IgD-negative memory B cell (primary cell): ENCODE results near the gene KCP. TPM values are rescaled to one million over a fixed set of nuclear protein-coding genes. Genes with fewer than 3 reads are reported as not detected.

Experiments
- H3K27ac Mint-ChIP-seq, 3 donors: one replicate each; pipeline ENCODE4 v1.8.0; 2020 to 2022; ENCODE audit warnings: mild to moderate bottlenecking in 3 of 3, mixed read lengths in 3 of 3, moderate library complexity in 1 of 3
- H3K27me3 Mint-ChIP-seq: one replicate; pipeline ENCODE4 v1.8.0; 2021; ENCODE audit warnings: mixed read lengths
- H3K36me3 Mint-ChIP-seq: one replicate; pipeline ENCODE4 v1.8.0; 2020; ENCODE audit warnings: mild to moderate bottlenecking, mixed read lengths
- H3K4me1 Mint-ChIP-seq, 3 donors: one replicate each; pipeline ENCODE4 v1.8.0; 2020 to 2022; ENCODE audit warnings: mixed read lengths in 3 of 3, mild to moderate bottlenecking in 1 of 3
- H3K4me3 Mint-ChIP-seq, 4 donors: one replicate each; pipeline ENCODE4 v1.8.0; 2020 to 2022; ENCODE audit warnings: mild to moderate bottlenecking in 4 of 4, mixed read lengths in 4 of 4, moderate library complexity in 3 of 4
- H3K9me3 Mint-ChIP-seq, 3 donors: one replicate each; pipeline ENCODE4 v1.8.0; 2020 to 2021; ENCODE audit warnings: mixed read lengths in 3 of 3, mild to moderate bottlenecking in 1 of 3
- polyA plus RNA-seq: library from polyadenylated mRNA; unstranded; fragments of 300-500 nt; fragmentation: Illumina TruSeq; gene quantifications from one replicate; pipeline ENCODE4 v1.2.3, GENCODE V29; 2021

The KCP gene
- polyA plus RNA-seq, 1 donor from 2014 or later, result 0.26 TPM

DNA sequence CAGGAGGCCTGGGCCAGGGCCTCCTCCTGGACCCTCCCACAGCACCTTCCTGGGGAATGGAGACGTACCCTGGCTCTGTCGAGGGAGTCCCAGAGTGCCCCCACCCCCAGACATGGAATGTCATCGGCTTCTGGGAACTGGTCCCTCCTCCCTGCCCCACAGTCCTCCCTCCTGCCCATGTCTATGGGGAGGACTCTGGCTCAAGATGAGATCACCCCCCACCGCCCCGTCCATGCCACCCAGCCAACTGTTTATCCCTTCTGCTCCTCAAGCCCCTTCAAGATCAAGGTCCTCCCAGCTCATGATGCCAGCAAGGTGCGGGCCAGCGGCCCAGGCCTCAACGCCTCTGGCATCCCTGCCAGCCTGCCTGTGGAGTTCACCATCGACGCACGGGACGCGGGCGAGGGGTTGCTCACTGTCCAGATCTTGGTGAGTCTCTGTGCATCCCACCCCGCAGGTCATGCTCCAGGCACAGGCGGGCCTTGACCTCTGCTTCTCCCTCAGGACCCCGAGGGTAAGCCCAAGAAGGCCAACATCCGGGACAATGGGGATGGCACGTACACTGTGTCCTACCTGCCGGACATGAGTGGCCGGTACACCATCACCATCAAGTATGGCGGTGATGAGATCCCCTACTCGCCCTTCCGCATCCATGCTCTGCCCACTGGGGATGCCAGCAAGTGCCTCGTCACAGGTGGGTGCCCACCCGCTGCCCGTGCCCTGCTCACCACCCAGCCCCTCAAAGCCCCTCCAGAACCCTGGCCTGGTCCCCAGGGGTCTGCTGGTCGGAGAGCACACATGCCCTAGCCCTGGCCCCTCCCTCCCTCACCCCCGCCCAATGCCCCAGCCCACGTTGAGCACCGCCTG lies 62.0 kb downstream of the KCP start:
- Mint-ChIP-seq H3K4me3 (no peak overlapping the region), H3K27me3 (peaks cover 6% of the 10 kb centered on the region), H3K36me3 (no peaks in the 10 kb centered on the region), H3K9me3 (no peaks in the 10 kb centered on the region), H3K27ac (no peak overlapping the region), H3K4me1 (no peaks in the 10 kb centered on the region)

DNA sequence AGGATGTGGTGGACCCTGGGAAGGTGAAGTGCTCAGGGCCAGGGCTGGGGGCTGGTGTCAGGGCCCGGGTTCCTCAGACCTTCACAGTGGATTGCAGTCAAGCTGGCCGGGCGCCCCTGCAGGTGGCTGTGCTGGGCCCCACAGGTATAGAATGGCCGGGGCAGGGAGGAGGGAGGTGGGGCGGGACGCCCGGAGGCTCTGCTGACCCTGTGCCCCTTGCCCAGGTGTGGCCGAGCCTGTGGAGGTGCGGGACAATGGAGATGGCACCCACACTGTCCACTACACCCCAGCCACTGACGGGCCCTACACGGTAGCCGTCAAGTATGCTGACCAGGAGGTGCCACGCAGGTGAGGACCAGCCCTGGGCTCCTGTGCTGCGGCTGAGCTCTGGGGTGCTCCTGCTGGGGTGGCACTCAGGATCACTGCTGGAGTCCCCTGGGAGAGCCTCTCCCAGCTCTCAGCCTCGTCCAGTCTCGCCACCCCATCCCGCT lies 62.7 kb downstream of the KCP start:
- H3K9me3 Mint-ChIP-seq, result no peaks in the 10 kb centered on the region
- no peaks in the 10 kb centered on the region for H3K4me1 Mint-ChIP-seq
- no peak overlapping the region for H3K4me3 Mint-ChIP-seq
- no peak overlapping the region for H3K27ac Mint-ChIP-seq
- H3K27me3 Mint-ChIP-seq, result peaks cover 3% of the 10 kb centered on the region
- no peaks in the 10 kb centered on the region for H3K36me3 Mint-ChIP-seq

DNA sequence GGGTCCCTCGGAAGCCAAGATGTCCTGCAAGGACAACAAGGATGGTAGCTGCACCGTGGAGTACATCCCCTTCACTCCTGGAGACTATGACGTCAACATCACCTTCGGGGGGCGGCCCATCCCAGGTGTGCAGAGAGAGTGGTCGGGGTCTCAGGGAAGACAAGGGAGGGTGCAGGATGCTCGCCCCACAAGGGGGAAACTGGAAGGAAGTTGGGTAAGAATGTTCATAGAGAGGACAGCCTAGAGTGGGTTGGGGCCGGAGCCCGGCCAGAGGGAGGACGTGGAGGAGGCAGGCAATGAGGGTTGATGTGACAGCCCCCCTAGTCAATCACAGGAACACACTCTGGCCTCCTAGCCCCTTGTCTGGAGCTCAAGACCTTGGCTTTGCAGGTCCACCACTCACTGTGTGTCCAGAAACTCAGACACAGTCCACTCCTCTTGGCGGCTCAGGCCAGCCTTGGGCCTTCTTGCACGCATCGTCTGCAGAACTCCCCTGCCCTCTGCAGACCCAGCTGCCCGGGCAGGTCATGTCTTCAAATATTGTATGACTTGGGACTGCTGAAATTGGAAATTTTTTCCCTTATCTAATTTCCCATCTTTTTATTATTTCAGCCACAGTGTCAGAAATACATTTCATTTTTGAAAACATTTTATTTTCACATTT lies 63.6 kb downstream of the KCP start:
- H3K9me3 Mint-ChIP-seq, result no peaks in the 10 kb centered on the region
- no peaks in the 10 kb centered on the region for H3K36me3 Mint-ChIP-seq
- peaks cover 3% of the 10 kb centered on the region for H3K27me3 Mint-ChIP-seq
- peaks cover 0 to 1% (median 0%) of the 10 kb centered on the region in 3 donors for H3K4me1 Mint-ChIP-seq
- H3K27ac Mint-ChIP-seq, result peak overlapping the region in 1 of 3 donors; percentile 74
- no peak overlapping the region for H3K4me3 Mint-ChIP-seq

DNA sequence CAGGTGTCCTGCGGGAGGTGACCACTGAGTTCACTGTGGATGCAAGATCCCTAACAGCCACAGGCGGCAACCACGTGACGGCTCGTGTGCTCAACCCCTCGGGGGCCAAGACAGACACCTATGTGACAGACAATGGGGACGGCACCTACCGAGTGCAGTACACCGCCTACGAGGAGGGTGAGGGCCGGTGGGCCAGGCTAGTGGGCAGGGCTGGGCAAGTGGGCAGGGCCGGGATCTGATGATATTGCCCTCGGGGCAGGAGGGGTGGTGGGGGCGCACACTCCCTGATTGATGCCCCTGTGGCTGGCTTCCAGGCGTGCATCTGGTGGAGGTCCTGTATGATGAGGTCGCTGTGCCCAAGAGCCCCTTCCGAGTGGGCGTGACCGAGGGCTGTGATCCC lies 64.5 kb downstream of the KCP start:
- H3K4me1 Mint-ChIP-seq, result peaks cover 3 to 6% (median 5%) of the 10 kb centered on the region in 3 donors
- peaks cover 3% of the 10 kb centered on the region for H3K27me3 Mint-ChIP-seq
- peak overlapping the region in 1 of 4 donors; percentile 47 for H3K4me3 Mint-ChIP-seq
- no peaks in the 10 kb centered on the region for H3K9me3 Mint-ChIP-seq
- H3K36me3 Mint-ChIP-seq, result no peaks in the 10 kb centered on the region
- H3K27ac Mint-ChIP-seq, result peak overlapping the region in 1 of 3 donors; percentile 74

DNA sequence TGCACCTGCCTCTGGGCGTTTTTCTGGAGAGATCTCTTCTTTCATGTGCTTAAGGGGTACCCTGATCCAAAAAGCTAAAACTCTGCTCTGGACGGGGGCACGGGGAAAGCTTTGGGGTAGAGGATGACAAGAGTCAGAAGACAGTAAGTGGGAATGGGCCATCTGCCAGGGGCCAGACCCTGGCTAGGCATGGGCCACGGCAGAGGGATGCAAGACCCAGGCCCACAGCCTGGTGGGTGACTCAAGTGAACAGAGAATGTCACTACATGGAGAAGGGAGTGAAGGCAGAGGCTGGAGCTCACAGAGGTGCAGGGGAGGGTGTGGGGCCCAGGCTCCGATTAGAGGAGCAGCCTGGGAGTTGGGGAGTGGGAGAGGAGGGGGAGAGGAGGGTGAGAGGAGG lies 65.0 kb downstream of the KCP start:
- Mint-ChIP-seq H3K4me3 (no peak overlapping the region), H3K36me3 (no peaks in the 10 kb centered on the region), H3K27me3 (peaks cover 3% of the 10 kb centered on the region), H3K27ac (no peak overlapping the region), H3K9me3 (no peaks in the 10 kb centered on the region), H3K4me1 (peaks cover 3 to 9% (median 6%) of the 10 kb centered on the region in 3 donors)

DNA sequence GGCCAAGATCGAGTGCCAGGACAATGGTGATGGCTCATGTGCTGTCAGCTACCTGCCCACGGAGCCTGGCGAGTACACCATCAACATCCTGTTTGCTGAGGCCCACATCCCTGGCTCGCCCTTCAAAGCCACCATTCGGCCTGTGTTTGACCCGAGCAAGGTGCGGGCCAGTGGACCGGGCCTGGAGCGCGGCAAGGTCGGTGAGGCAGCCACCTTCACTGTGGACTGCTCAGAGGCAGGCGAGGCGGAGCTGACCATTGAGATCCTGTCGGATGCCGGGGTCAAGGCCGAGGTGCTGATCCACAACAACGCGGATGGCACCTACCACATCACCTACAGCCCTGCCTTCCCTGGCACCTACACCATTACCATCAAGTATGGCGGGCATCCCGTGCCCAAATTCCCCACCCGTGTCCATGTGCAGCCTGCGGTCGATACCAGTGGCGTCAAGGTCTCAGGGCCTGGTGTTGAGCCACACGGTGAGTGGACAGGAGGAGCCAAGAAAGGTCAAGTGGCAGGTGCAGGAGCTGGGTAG lies 65.7 kb downstream of the KCP start:
- Mint-ChIP-seq H3K27me3 (peaks cover 5% of the 10 kb centered on the region), H3K4me3 (no peak overlapping the region), H3K27ac (no peak overlapping the region), H3K36me3 (no peaks in the 10 kb centered on the region), H3K4me1 (peaks cover 3 to 9% (median 6%) of the 10 kb centered on the region in 3 donors), H3K9me3 (no peaks in the 10 kb centered on the region)

DNA sequence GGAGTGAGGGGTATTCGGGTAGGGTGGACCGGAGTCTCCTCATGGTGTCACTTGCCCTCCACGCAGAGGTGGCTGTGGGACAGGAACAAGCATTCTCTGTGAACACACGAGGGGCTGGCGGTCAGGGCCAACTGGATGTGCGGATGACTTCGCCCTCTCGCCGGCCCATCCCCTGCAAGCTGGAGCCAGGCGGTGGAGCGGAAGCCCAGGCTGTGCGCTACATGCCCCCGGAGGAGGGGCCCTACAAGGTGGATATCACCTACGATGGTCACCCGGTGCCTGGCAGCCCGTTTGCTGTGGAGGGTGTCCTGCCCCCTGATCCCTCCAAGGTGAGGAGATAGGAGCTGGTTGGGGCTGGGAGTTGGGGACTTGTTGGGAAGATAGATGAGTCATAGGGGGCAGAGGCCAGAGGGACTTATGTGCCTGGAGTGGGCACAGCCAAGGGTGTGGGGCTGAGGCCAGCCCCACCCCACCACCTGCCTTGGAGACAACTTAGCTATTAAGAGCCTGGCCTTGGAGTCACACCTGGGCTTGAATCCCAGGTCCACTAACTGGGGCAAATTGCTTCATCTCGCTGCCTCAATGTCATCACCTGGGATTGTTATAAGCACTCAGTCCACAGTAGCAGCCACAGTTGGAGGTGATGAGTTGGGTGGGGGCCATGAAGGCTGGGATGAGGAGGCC lies 66.4 kb downstream of the KCP start:
- H3K36me3 Mint-ChIP-seq, result no peaks in the 10 kb centered on the region
- no peak overlapping the region for H3K27ac Mint-ChIP-seq

DNA sequence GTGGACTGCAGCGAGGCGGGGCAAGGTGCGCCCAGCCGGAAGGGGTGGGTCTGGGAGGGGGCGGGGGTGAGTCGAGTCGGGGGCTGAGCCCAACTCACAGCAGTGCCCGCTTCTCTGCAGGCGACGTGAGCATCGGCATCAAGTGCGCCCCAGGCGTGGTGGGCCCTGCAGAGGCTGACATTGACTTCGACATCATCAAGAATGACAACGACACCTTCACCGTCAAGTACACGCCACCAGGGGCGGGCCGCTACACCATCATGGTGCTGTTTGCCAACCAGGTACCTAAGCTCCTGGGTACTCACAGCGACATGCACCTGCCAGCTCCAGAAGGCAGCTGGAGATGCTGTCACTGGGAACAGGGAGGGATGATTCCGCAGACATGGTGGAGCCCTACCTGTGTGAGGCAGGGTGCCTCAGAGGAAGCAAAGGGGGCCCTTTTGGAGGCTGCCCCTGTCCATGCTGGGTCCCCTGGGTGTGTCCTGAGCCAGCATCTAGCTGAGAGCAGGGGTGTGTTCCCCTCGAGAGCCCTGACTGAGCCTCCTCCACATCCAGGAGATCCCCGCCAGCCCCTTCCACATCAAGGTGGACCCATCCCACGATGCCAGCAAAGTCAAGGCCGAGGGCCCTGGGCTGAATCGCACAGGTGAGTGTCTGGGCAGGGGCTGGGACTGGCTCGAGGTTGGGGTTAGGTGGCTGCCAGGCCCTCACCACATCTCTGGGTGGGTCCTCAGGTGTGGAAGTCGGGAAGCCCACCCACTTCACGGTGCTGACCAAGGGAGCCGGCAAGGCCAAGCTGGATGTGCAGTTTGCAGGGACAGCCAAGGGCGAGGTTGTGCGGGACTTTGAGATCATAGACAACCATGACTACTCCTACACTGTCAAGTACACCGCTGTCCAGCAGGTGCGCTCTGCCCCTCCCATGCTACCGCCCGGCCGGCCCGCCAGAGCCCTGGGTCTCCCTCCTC lies 67.6 kb downstream of the KCP start:
- Mint-ChIP-seq H3K4me1 (peaks cover 3 to 9% (median 6%) of the 10 kb centered on the region in 3 donors), H3K27ac (no peak overlapping the region), H3K9me3 (no peaks in the 10 kb centered on the region), H3K4me3 (no peak overlapping the region), H3K36me3 (no peaks in the 10 kb centered on the region), H3K27me3 (peaks cover 5% of the 10 kb centered on the region)

More for the DNA sequence above, 66.4 kb downstream of the KCP start:
- no peak overlapping the region for H3K4me3 Mint-ChIP-seq
- H3K27me3 Mint-ChIP-seq, result peaks cover 5% of the 10 kb centered on the region
- no peaks in the 10 kb centered on the region for H3K9me3 Mint-ChIP-seq
- peaks cover 3 to 9% (median 6%) of the 10 kb centered on the region in 3 donors for H3K4me1 Mint-ChIP-seq

DNA sequence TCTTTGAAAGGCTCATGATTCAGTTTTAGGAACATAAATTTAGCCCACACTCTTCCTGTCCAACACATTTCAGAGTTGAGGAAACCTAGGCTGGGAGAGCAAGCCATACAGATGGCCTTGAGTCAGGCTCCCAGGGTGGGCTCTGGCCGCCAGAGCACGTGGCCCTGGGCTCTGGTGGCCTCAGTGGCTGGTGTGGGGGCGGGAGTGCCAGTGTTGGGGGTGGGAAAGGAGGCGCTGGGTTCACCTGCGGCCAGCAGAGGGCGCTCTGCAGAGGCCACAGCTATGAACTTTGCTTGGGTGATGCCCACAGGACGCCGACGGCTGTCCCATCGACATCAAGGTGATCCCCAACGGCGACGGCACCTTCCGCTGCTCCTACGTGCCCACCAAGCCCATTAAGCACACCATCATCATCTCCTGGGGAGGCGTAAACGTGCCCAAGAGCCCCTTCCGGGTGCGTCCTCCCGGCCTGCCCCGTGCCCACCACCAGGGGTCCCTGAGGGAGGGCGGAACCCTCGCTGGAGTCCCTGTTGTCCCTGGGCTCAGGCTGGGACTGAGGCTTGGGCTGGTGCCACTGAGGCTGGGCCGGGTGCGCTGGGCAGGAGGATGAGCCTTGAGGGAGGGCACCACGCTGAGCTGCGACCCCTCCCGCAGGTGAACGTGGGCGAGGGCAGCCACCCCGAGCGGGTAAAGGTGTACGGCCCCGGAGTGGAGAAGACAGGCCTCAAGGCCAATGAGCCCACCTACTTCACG lies 68.4 kb downstream of the KCP start:
- no peaks in the 10 kb centered on the region for H3K36me3 Mint-ChIP-seq
- H3K4me3 Mint-ChIP-seq, result no peak overlapping the region
- H3K27me3 Mint-ChIP-seq, result peaks cover 5% of the 10 kb centered on the region
- no peak overlapping the region for H3K27ac Mint-ChIP-seq
- no peaks in the 10 kb centered on the region for H3K9me3 Mint-ChIP-seq
- peaks cover 3 to 9% (median 6%) of the 10 kb centered on the region in 3 donors for H3K4me1 Mint-ChIP-seq

DNA sequence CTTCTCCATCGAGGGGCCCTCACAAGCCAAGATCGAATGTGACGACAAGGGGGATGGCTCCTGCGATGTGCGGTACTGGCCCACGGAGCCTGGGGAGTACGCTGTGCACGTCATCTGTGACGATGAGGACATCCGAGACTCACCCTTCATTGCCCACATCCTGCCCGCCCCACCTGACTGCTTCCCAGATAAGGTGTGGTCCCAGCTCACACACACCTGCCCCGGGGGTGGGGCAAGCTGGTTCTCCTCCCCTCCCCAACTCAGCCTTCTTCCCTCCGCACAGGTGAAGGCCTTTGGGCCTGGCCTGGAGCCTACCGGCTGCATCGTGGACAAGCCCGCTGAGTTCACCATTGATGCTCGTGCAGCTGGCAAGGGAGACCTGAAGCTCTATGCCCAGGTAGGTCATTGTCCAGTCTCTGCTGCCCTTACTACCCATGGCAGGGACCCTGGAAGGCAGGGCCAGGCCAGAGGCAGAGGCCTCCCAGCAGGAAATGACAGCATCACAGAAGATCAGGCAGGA lies 69.3 kb downstream of the KCP start:
- Mint-ChIP-seq H3K27ac (peak overlapping the region in 2 of 3 donors; percentile 73 to 75), H3K4me1 (peaks cover 3 to 9% (median 6%) of the 10 kb centered on the region in 3 donors), H3K9me3 (no peaks in the 10 kb centered on the region), H3K36me3 (no peaks in the 10 kb centered on the region), H3K27me3 (peaks cover 5% of the 10 kb centered on the region), H3K4me3 (peak overlapping the region in 3 of 4 donors; percentile 23 to 86 (median 52))

DNA sequence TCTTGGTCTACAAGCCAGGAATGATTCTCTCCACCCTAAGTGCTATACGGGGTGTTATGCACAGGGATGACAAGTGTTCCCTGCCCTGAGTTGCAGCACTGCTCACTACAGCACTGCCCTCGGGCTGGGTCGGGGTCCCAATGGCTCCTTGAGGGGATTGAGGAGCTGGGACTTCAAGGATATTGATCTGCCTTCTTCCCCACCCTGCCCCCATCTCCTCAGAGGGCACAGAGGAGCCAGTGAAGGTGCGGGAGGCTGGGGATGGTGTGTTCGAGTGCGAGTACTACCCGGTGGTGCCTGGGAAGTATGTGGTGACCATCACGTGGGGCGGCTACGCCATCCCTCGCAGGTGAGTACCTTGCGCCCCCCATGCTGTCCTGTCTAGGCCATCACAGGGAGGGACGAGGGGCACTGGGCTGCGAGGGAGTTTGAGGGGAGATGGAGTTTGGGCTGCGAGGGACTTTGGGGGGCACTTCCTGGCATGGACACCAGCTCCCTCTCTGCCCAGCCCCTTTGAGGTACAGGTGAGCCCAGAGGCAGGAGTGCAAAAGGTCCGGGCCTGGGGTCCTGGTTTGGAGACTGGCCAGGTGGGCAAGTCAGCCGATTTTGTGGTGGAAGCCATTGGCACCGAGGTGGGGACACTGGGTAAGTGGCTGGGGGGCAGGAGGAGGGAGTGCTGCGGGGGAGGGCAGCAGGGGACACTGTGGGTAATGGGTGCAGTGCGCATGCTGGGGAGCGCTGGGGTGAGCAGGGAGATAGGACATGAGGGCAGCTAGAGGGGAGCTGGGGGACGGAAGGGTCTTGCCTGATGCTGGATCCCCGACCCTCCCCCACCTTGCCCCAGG lies 70.0 kb downstream of the KCP start:
- Mint-ChIP-seq H3K27me3 (peaks cover 1% of the 10 kb centered on the region), H3K27ac (peak overlapping the region in 2 of 3 donors; percentile 73 to 81), H3K4me3 (peak overlapping the region in 3 of 4 donors; percentile 12 to 86 (median 23)), H3K9me3 (no peaks in the 10 kb centered on the region), H3K36me3 (no peaks in the 10 kb centered on the region), H3K4me1 (peaks cover 3 to 9% (median 6%) of the 10 kb centered on the region in 3 donors)

DNA sequence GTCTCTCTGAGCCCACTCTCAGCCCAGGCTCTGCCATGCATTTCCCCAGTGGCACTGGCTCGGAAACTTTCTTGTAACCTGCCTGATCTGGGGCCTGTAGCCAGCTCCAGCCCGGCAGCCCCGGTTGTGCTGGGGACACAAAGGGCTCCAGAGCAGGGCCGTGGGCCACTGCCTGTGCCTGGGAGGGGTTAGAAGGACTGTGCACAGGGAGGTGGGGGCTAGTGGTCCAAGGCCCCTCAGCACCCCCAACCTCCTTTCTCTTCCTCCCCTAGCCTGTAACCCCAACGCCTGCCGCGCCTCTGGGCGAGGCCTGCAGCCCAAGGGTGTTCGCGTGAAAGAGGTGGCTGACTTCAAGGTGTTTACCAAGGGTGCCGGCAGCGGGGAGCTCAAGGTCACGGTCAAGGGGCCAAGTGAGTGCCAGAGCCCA lies 70.7 kb downstream of the KCP start:
- Mint-ChIP-seq H3K9me3 (no peaks in the 10 kb centered on the region), H3K4me3 (peak overlapping the region in 1 of 4 donors; percentile 4), H3K36me3 (no peaks in the 10 kb centered on the region), H3K27me3 (peaks cover 1% of the 10 kb centered on the region), H3K27ac (peak overlapping the region in 1 of 3 donors; percentile 81), H3K4me1 (peaks cover 3 to 9% (median 6%) of the 10 kb centered on the region in 3 donors)
